DND-41 (cell line): ENCODE data around the gene PPIF.

Experiments
- ATAC-seq: fragments of 200-7000 bp; cut with Tn5 transposase; 3 replicates; pipeline ENCODE4 v1.9.1; 2021; ENCODE audit warnings: low read depth; ENCODE audit not compliant: insufficient read depth
- DNase-seq: peaks from one replicate; pipeline ENCODE4 v3.0.0-alpha.2; 2020
- H2AFZ ChIP-seq: 2 replicates; pipeline ENCODE4 v1.6.0; 2012; ENCODE audit warnings: low read depth, low read length
- H3K27ac ChIP-seq: 2 replicates; pipeline ENCODE4 v1.5.1; 2012; ENCODE audit warnings: low read length, inconsistent platforms
- H3K27me3 ChIP-seq: fragments of 200-600 bp; sonication (generic); 2 replicates; pipeline ENCODE4 v1.6.0; 2012; ENCODE audit warnings: low read length, mild to moderate bottlenecking, inconsistent platforms; ENCODE audit not compliant: insufficient read depth, poor library complexity
- H3K36me3 ChIP-seq: 2 replicates; pipeline ENCODE4 v1.5.1; 2012; ENCODE audit warnings: low read length, inconsistent platforms; ENCODE audit not compliant: insufficient read depth
- H3K4me1 ChIP-seq: 2 replicates; pipeline ENCODE4 v1.5.1; 2012; ENCODE audit warnings: mild to moderate bottlenecking, low read length; ENCODE audit not compliant: insufficient read depth
- H3K4me2 ChIP-seq: 2 replicates; pipeline ENCODE4 v1.6.0; 2012; ENCODE audit warnings: mild to moderate bottlenecking, moderate library complexity, low read length, inconsistent platforms; ENCODE audit not compliant: insufficient read depth
- H3K4me3 ChIP-seq, 2 experiments: fragments of 200-600 bp in 1 of 2; shearing (Covaris generic) in 1 of 2; 2 replicates each; pipeline ENCODE4 v1.5.1; 2012 to 2016; ENCODE audit warnings: inconsistent platforms in 2 of 2, low read length in 2 of 2, mild to moderate bottlenecking in 2 of 2, low read depth in 1 of 2, moderate library complexity in 1 of 2
- H3K79me2 ChIP-seq: 2 replicates; pipeline ENCODE4 v1.6.0; 2012; ENCODE audit warnings: low read length, inconsistent platforms; ENCODE audit not compliant: insufficient read depth
- H3K9ac ChIP-seq: 2 replicates; pipeline ENCODE4 v1.6.0; 2012; ENCODE audit warnings: low read depth, mild to moderate bottlenecking, inconsistent platforms, low read length, moderate library complexity
- H3K9me3 ChIP-seq: 2 replicates; pipeline ENCODE4 v1.5.1; 2012; ENCODE audit warnings: low read length, moderate library complexity, mild to moderate bottlenecking, inconsistent platforms; ENCODE audit not compliant: insufficient read depth, severe bottlenecking
- H4K20me1 ChIP-seq: 2 replicates; pipeline ENCODE4 v1.6.0; 2012; ENCODE audit warnings: low read length; ENCODE audit not compliant: insufficient read depth
- EZH2 ChIP-seq: IDR thresholded peaks from 3 replicates; pipeline ENCODE4 v1.6.1; 2012; ENCODE audit warnings: borderline replicate concordance, low read depth, mild to moderate bottlenecking, moderate library complexity, low read length, inconsistent platforms; ENCODE audit not compliant: severe bottlenecking
- TF ChIP-seq, protein P1 (sequence below): IDR thresholded peaks from 2 replicates; pipeline ENCODE4 v1.5.1; 2012; ENCODE audit warnings: borderline replicate concordance, low read length, moderate library complexity, mild to moderate bottlenecking; ENCODE audit not compliant: poor library complexity, severe bottlenecking; ENCODE audit errors: extremely low read depth

PPIF gene

DNA sequence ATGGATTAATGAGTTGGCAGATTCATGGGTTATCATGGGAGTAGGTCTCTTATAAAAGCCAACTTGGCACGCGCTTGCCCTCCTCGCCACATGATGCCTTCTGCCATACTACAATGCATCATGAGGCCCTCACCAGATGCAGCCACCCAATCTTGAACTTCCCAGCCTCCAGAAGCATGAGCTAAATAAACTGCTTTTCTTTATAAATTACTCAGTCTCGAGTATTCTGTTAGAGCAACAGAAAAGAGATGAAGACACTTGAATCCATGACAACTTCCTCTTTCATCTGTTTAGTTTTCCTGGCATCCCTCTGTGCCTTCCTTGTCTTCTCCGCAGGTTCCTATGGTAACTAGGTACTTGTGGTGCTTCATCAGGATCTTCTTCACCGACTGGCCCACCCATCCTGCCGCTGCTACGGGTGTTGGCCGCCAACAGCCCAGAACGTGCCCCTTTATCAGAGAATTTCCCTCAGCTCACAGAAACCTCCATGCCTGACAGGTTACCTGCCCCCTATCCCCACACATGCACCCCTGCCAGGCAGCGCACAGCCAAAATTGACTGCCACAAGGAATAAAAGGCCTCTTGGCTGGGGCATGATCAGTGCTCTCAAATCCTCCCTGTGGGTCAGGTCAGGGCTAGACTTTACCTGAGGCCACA lies 28.0 kb upstream of the PPIF start:
- Histone ChIP-seq H4K20me1 (peaks cover 79% of the 10 kb centered on the region), H3K9ac (no peak overlapping the region), H3K4me2 (no peak overlapping the region), H2AFZ (no peak overlapping the region), H3K36me3 (no peaks in the 10 kb centered on the region), H3K27me3 (peaks cover 23% of the 10 kb centered on the region), H3K4me1 (peaks cover 60% of the 10 kb centered on the region), H3K27ac (no peak overlapping the region), H3K9me3 (no peaks in the 10 kb centered on the region), H3K79me2 (no peaks in the 10 kb centered on the region), H3K4me3 (no peak overlapping the region)
- no peak for TF ChIP-seq EZH2
- TF ChIP-seq, protein P1, sequence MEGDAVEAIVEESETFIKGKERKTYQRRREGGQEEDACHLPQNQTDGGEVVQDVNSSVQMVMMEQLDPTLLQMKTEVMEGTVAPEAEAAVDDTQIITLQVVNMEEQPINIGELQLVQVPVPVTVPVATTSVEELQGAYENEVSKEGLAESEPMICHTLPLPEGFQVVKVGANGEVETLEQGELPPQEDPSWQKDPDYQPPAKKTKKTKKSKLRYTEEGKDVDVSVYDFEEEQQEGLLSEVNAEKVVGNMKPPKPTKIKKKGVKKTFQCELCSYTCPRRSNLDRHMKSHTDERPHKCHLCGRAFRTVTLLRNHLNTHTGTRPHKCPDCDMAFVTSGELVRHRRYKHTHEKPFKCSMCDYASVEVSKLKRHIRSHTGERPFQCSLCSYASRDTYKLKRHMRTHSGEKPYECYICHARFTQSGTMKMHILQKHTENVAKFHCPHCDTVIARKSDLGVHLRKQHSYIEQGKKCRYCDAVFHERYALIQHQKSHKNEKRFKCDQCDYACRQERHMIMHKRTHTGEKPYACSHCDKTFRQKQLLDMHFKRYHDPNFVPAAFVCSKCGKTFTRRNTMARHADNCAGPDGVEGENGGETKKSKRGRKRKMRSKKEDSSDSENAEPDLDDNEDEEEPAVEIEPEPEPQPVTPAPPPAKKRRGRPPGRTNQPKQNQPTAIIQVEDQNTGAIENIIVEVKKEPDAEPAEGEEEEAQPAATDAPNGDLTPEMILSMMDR = no peak
- DNase-seq = no peak
- ATAC-seq = no peak

DNA sequence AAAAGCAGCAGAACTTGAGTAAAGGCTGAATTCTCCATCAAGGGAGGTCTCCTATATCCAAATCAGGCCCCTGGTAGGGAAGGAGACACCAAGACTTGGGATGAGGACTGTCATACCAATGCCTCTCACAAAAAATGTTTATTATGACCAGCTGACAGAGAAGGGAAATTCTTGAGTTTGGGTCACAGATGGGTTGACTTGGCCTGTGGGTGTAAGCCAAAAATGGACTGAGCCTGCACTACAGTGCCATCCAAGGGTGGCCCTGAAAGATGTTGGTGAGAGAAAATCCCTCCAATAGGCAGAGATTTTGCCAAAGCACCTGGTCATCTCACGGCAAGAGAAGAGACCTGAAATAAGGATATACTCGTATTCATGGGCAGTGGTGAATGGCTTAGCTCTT lies 27.0 kb upstream of the PPIF start:
- Histone ChIP-seq H3K4me1 (peaks cover 60% of the 10 kb centered on the region), H3K27ac (no peak overlapping the region), H3K4me2 (no peak overlapping the region), H3K4me3 (no peak overlapping the region), H3K79me2 (no peaks in the 10 kb centered on the region), H3K27me3 (peaks cover 23% of the 10 kb centered on the region), H4K20me1 (peaks cover 80% of the 10 kb centered on the region), H3K9me3 (no peaks in the 10 kb centered on the region), H3K36me3 (no peaks in the 10 kb centered on the region), H3K9ac (no peak overlapping the region), H2AFZ (no peak overlapping the region)
- DNase-seq (no peak), ATAC-seq (no peak)
- TF ChIP-seq, protein P1 = no peak
- TF ChIP-seq EZH2 = no peak

DNA sequence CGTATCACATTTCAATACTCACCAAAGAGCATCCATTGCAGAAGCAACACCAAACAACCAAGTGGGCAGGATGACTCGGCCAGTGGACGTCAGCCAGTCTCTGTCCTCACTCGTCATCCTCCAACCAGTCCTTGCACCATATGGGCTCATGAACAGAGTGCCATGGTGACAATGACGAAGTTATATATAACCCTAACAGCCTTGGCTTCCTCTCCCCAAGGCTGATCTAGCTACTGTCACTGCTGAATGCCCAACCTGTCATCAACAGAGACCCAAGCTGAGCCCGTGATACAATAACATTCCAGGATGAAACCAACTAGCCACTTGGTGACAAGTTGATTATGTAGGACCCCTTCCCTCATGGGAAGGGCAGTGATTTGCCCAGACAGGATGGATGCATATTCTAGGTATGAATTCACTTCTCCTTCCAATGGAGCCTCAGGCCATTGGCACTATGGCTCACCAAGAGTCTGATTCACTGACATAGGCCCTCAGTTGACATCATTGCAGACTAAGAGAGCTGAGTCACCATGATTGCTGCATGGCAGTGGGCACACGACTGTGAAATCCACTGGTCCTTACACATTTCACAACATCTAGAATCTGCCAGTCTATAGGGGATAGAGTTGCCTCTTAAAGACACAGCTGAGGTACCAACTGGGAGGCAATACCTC lies 26.3 kb upstream of the PPIF start:
- Histone ChIP-seq H3K36me3 (no peaks in the 10 kb centered on the region), H3K9me3 (no peaks in the 10 kb centered on the region), H3K4me3 (no peak overlapping the region), H3K4me2 (no peak overlapping the region), H3K79me2 (no peaks in the 10 kb centered on the region), H2AFZ (no peak overlapping the region), H3K9ac (no peak overlapping the region), H4K20me1 (peaks cover 78% of the 10 kb centered on the region), H3K4me1 (peaks cover 55% of the 10 kb centered on the region), H3K27ac (no peak overlapping the region), H3K27me3 (peaks cover 23% of the 10 kb centered on the region)
- DNase-seq = no peak
- no peak for TF ChIP-seq EZH2
- TF ChIP-seq, protein P1 = no peak
- ATAC-seq = no peak
